Midbrain (tissue), 1 donor: Measurements from ENCODE around the gene DLL4.

Experiments
- DNase-seq: peaks from one replicate; lab custom pipeline; 2025; lab: John Stamatoyannopoulos, UW

The DLL4 gene

GRCh38 chr15:40928821-40929659 is at the start of gene DLL4:
TSS of gene DLL4 (plus strand) at chr15:40929340. CDS start at chr15:40929669, 329 bp downstream.
- no peak for DNase-seq

DNA sequence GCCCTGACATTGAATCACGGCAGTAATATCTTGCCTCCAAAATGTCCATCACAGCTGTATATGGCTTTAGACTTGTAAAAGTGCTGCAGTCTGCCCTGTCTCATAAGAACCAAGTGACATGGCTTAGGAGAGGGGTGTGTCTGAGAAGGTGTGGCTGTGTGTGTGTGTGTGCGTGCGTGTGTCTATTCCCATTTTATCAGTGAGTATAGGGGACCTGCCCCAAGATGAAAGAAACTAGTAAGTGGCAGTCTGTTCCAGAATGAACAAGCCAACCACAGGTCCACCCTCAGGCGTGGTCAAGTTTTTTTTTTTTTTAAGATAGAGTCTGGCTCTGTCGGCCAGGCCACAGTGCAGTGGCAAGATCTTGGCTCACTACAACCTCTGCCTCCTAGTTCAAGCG is 49.5 kb upstream of the DLL4 start:
- no peak for DNase-seq

GRCh38 chr15:40881351-40881750 is 47.8 kb upstream of the DLL4 start:
- DNase-seq: no peak

GRCh38 chr15:40886586-40886985 is 42.6 kb upstream of the DLL4 start:
- DNase-seq: no peak

DNA sequence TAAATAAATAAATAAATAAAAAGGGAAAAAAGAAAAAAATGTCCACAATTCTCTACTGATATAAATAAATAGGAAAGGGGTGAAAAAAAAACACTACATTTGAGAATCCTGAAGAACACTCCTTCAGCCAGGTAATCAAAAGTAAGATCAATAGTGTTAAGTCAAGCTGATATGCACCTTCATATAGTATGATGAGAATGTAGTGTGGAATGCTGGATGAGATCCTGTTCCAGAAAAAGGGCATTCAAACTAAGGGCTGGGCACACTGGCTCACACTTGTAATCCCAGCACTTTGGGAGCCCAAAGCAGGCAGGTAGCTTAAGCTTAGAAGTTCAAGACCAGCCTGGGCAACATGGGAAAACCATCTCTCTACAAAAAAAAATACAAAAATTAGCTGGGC is 40.0 kb upstream of the DLL4 start:
- DNase-seq: no peak

- DNase-seq: no peak
Observed at GRCh38 chr15:40891138-40891537, 38.0 kb upstream of the DLL4 start.

DNA sequence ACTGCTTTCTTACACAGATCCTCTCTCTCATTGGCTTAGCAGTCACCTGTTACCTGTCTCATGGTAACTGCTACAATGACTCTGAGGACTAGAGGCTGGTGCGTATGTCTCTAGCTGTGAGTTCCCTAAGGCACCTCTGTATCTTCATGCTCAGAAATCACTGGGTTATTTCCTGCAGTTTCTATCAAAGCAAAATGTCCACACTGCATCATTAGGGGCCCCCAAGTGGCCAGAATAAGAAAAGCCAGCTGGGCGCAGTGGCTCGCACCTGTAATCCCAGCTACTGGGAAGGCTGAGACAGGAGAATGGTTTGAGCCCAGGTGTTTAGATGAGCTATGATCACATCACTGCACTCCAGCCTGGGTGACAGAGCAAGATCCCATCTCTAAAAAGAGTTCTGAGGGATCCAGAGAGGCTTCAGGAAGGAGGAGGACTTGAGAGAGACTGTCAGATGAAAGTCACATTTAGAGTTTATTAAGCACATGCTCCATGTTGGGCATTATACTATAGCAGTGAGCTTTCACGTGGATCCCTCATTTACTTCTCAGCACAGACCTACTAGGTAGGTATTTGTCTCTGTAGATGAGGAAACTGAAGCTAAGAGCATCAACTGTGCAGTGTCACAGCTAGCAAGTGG is 37.2 kb upstream of the DLL4 start:
- DNase-seq: peak; percentile 48

DNA sequence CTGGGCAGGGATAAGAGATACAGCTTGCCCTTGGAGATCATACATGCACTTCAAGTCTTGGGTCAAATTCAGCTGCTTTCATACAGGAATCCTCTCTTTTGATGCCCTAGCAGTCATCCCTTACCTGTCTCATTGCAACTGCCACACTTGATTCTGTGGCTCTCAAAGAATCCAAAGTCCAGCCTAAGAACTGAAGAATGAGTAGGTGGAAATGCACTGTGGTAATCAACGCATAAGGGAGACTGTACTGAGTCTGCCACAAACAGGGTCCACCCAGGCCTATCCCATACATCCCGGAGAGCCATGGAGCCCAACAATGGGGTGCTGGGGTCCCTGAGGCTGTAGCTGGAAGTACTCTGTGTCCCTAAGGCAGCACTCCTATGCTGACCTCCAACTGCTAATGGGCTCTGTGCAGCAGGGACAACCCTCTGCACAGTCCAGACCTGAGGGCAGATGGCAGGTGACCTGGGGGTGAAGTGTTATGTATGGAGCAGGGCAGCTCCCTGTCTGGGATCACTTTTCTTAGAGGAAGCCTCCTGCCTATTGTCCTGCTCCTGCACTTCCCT is 36.6 kb upstream of the DLL4 start:
- no peak for DNase-seq

- DNase-seq: no peak
Observed at GRCh38 chr15:40893019-40893670, 36.0 kb upstream of the DLL4 start.

DNA sequence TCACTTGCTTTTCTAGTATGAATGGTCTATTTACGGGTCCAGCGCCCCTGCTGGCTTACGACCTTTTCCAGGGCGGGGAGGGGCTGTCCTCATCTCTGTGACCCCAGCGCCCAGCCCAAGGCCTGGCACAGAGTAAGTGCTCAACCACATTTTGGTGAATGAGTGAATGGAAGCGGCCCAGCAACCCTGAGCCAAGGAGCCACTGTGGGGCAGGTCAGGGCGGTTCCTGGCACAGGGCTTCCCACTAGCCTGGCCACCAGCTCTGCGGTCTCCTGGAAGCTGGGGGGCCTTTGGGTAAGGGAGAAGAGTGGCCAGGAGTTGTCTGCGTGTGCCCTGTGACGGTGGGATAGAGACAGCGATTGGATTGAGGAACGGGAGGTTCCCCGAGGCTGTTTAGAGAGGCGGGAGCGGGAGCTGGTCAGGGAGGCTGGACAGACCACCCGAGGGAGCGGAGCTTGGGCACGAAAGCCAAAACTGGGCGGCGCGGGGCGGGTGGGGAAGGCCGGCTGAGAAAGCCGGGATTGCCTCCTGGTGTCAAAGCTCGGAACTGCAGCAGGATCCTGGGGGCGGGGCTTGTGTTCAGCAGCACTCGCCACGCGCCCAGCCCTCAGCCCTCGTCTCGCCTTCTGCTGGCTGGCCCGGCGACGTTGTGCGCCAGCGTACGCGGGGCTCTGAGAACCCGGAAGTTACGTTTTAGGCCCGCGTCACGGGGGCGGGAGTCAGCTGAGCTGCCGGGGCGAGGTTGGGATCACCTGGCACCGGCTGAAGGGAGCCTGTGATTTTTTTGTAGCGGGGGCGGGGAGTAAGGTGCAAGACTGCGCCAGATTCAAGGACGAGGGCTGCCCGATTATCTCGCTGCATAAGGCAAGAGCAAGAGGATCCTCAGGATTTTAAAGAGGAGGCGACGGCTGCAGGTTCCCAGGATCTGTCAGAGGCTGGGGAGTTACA is 35.1 kb upstream of the DLL4 start, which contains the start of gene VPS18:
VPS18 (plus strand) TSS at position 718 of the 948 bp plus-strand sequence. CDS start 319 bp downstream, outside the sequence.
- DNase-seq: peak; percentile 98

GRCh38 chr15:40894681-40895448 is 34.3 kb upstream of the DLL4 start:
- no peak for DNase-seq

GRCh38 chr15:40899536-40900207 is 29.5 kb upstream of the DLL4 start:
- no peak for DNase-seq

DNA sequence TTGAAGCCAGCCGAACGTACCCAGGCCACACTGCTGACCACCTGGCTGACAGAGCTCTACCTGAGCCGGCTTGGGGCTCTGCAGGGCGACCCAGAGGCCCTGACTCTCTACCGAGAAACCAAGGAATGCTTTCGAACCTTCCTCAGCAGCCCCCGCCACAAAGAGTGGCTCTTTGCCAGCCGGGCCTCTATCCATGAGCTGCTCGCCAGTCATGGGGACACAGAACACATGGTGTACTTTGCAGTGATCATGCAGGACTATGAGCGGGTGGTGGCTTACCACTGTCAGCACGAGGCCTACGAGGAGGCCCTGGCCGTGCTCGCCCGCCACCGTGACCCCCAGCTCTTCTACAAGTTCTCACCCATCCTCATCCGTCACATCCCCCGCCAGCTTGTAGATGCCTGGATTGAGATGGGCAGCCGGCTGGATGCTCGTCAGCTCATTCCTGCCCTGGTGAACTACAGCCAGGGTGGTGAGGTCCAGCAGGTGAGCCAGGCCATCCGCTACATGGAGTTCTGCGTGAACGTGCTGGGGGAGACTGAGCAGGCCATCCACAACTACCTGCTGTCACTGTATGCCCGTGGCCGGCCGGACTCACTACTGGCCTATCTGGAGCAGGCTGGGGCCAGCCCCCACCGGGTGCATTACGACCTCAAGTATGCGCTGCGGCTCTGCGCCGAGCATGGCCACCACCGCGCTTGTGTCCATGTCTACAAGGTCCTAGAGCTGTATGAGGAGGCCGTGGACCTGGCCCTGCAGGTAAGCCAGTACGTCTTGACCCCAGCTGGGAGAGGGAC is 28.7 kb upstream of the DLL4 start:
- no peak for DNase-seq

DNA sequence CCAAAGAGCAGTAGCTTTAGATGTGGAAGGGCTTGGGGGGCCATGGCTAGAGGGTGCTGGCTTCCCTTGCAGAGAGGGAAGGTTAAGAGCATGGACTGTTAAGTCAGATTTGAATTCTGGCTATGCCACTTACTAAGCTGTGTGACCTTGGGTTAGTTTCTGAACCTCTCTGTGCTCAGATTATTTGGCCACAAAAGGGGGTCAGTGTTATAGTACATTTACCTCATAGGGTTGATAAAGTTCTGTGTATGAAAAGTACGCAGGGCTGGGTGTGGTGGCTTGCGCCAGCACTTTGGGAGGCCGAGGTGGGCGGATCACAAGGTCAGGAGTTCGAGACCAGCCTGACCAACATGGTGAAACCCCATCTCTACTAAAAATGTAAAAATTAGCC is 28.1 kb upstream of the DLL4 start:
- no peak for DNase-seq

GRCh38 chr15:40902605-40903561 is 26.3 kb upstream of the DLL4 start:
- peak; percentile 18 for DNase-seq

DNA sequence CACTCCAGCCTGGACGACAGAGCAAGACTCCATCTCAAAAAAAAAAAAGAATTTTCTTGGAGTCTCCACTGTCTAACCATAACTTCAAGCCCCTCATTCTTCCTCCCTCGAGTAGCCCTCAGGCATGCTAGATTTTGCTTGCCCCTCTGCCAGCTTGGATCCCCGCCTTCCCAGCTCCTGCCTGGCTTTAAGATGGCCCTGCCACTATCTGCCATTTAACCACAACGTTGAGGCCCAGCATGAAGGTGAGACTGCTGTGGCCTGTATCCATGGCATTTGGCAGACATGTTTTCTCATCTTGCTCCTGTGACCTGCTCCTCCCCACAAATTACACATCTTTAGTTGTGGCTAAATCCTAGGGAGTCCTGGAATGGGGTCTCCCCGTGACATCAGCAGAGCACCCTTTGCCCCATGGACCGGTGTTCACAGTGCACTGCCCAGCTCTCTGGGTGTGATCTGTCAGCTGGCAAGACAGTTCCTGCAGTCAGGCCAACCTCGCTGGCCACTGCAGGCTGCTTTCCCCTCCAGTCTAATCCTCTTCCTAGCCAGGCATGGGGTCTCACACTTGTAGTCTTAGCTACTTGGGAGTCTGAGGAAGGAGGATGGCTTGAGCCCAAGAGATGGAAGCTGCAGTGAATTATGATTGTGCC is 24.5 kb upstream of the DLL4 start:
- DNase-seq: no peak
